ENCODE data around the gene HPS1. TPM values are rescaled to one million over a fixed set of nuclear protein-coding genes. Genes with fewer than 3 reads are reported as not detected.
A peak's percentile ranks its signal among the peaks of the same experiment; 100 is the strongest.

HPS1 gene
- total and polyA plus RNA-seq, 5 donors: 25.5 to 34.6 (median 30.6) TPM

DNA sequence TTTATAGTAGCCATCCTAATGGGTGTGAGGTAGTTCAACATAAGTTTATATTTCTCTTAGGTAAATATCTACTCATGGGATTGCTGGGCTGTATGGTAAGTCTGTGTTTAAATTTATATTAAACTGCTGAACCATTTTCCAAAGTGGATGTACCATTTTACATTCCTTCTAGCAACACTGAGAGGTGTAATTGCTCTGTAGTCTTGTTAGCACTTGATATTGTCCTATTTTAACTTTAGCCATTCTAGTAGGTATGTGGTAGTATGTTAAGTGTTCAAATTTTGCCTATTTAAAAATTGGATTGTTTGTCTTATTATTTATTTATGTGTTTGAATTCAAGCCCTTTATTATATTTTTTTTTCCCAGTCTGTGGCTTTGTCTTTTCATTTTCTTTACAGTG lies 2.6 kb upstream of the HPS1 start:
- Histone ChIP-seq H3K9me3 (ENCODE audit: control insufficient read depth, low read length) (no peaks in the 10 kb centered on the region), H3K27ac (ENCODE audit: low read length) (no peak overlapping the region), H3K27me3 (ENCODE audit: control insufficient read depth, insufficient read depth) (no peaks in the 10 kb centered on the region), H3K4me3 (ENCODE audit: low read length) (no peak overlapping the region), H3K4me1 (ENCODE audit: control insufficient read depth, insufficient read depth, low read length) (no peaks in the 10 kb centered on the region)
- DNase-seq (no peak), ATAC-seq (no peak)
- intact Hi-C loops (cut with DNase I): no loop called here

- Histone ChIP-seq H3K27ac (ENCODE audit: low read length) (peak overlapping the region; percentile 69), H3K9me3 (ENCODE audit: control insufficient read depth, low read length) (no peaks in the 10 kb centered on the region), H3K4me3 (ENCODE audit: low read length) (peak overlapping the region; percentile 72), H3K4me1 (ENCODE audit: control insufficient read depth, insufficient read depth, low read length) (no peaks in the 10 kb centered on the region), H3K27me3 (ENCODE audit: control insufficient read depth, insufficient read depth) (no peaks in the 10 kb centered on the region)
- peak in 2 of 3 donors; percentile 56 to 74 for DNase-seq
- intact Hi-C loops (cut with DNase I): no loop called here
- WGBS: 3% methylated on average over 28 of the region's 28 CpGs
- ATAC-seq: peak; percentile 54 to 70
Observed at GRCh38 chr10:98446151-98446660, 529 bp downstream of the HPS1 start.

DNA sequence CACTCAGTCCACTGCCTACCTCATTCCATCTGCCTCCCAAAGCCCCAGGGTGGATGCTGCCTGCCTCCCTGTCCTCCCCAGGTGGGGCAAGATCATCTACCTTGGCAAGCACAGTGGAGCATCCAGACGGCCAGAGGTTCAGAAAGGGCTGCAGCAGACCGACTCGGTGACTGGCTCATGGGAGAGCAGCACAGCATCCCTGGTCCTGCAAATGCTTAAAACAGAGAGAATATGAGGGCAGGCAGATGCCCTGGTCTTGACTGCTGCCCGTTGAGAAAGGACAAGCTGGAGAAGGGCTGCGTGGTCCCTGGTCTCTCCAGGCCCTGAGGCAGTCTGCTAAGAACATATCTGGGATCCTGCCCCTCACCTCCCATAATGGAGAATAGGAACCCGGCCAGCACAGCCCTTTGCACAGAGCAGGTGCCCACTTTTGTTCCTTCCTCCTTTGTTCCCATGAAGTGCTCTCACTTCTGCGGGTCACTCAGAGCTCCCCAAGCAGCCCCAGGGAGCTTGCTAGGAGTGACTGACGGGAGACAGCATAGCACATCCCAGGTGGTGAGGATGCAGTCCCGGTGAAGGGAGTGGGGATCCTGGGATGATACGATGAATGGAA lies 1.4 kb downstream of the HPS1 start:
- intact Hi-C loops (cut with DNase I): no loop called here
- Histone ChIP-seq H3K9me3 (ENCODE audit: control insufficient read depth, low read length) (no peaks in the 10 kb centered on the region), H3K4me3 (ENCODE audit: low read length) (no peak overlapping the region), H3K27ac (ENCODE audit: low read length) (no peak overlapping the region), H3K4me1 (ENCODE audit: control insufficient read depth, insufficient read depth, low read length) (no peaks in the 10 kb centered on the region), H3K27me3 (ENCODE audit: control insufficient read depth, insufficient read depth) (no peaks in the 10 kb centered on the region)
- ATAC-seq (no peak), DNase-seq (peak in 1 of 3 donors; percentile 11)
- WGBS: 68% methylated on average over 10 of the region's 10 CpGs

GRCh38 chr10:98444314-98445006 lies 2.3 kb downstream of the HPS1 start:
- Histone ChIP-seq H3K27me3 (ENCODE audit: control insufficient read depth, insufficient read depth) (no peaks in the 10 kb centered on the region), H3K4me1 (ENCODE audit: control insufficient read depth, insufficient read depth, low read length) (no peaks in the 10 kb centered on the region), H3K9me3 (ENCODE audit: control insufficient read depth, low read length) (no peaks in the 10 kb centered on the region), H3K4me3 (ENCODE audit: low read length) (no peak overlapping the region), H3K27ac (ENCODE audit: low read length) (no peak overlapping the region)
- ATAC-seq (no peak), DNase-seq (peak in 1 of 3 donors; percentile 30)
- intact Hi-C loops (cut with DNase I): no loop called here
- 88% methylated on average over 9 of the region's 9 CpGs for WGBS

- H3K9me3 ChIP-seq (ENCODE audit: control insufficient read depth, low read length): no peaks in the 10 kb centered on the region
- no peaks in the 10 kb centered on the region for H3K27me3 ChIP-seq (ENCODE audit: control insufficient read depth, insufficient read depth)
- no peak overlapping the region for H3K27ac ChIP-seq (ENCODE audit: low read length)
- H3K4me1 ChIP-seq (ENCODE audit: control insufficient read depth, insufficient read depth, low read length): no peaks in the 10 kb centered on the region
- intact Hi-C loops (cut with DNase I): no loop called here
- WGBS: 93% methylated on average over 4 of the region's 4 CpGs
- DNase-seq: no peak
- H3K4me3 ChIP-seq (ENCODE audit: low read length): no peak overlapping the region
- no peak for ATAC-seq
Observed at GRCh38 chr10:98438715-98439114, 8.0 kb downstream of the HPS1 start.

DNA sequence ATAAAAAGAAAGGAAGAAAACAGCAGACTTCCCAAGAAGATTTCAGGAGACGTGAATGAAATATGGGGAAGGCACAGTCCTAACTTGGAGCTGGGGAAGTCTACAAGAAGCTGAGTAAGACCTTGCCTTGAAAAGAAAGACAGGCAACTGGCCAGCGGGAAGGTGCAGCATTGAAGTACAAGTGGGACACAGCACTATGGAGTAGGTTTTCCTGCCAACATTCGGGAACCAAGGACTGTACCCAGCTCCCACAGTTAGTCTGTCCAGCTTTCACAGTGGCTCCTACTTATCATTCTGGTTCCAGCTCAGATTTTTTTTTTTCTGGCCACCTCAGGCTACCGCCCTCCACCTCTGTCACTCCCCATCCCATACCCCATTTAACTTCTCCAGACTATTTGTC lies 10.0 kb downstream of the HPS1 start:
- H3K27ac ChIP-seq (ENCODE audit: low read length): no peak overlapping the region
- no peak overlapping the region for H3K4me3 ChIP-seq (ENCODE audit: low read length)
- 74% methylated on average over 4 of the region's 4 CpGs for WGBS
- peak; percentile 40 to 82 for ATAC-seq
- H3K4me1 ChIP-seq (ENCODE audit: control insufficient read depth, insufficient read depth, low read length): no peaks in the 10 kb centered on the region
- intact Hi-C loops (cut with DNase I): no loop called here
- DNase-seq: no peak
- no peaks in the 10 kb centered on the region for H3K9me3 ChIP-seq (ENCODE audit: control insufficient read depth, low read length)
- H3K27me3 ChIP-seq (ENCODE audit: control insufficient read depth, insufficient read depth): no peaks in the 10 kb centered on the region

GRCh38 chr10:98435178-98435577 lies 11.6 kb downstream of the HPS1 start:
- no peaks in the 10 kb centered on the region for H3K27me3 ChIP-seq (ENCODE audit: control insufficient read depth, insufficient read depth)
- ATAC-seq (no peak), DNase-seq (peak in 1 of 3 donors; percentile 29)
- H3K9me3 ChIP-seq (ENCODE audit: control insufficient read depth, low read length): no peaks in the 10 kb centered on the region
- intact Hi-C loops (cut with DNase I): no loop called here
- H3K27ac ChIP-seq (ENCODE audit: low read length): no peak overlapping the region
- H3K4me1 ChIP-seq (ENCODE audit: control insufficient read depth, insufficient read depth, low read length): peaks cover 2% of the 10 kb centered on the region
- 97% methylated on average over 12 of the region's 12 CpGs for WGBS
- H3K4me3 ChIP-seq (ENCODE audit: low read length): no peak overlapping the region

- 96% methylated on average over 21 of the region's 21 CpGs for WGBS
- intact Hi-C loops (cut with DNase I): no loop called here
- H3K27ac ChIP-seq (ENCODE audit: low read length): no peak overlapping the region
- peak in 1 of 3 donors; percentile 24 for DNase-seq
- H3K4me3 ChIP-seq (ENCODE audit: low read length): no peak overlapping the region
- ATAC-seq: no peak
- peaks cover 2% of the 10 kb centered on the region for H3K4me1 ChIP-seq (ENCODE audit: control insufficient read depth, insufficient read depth, low read length)
- no peaks in the 10 kb centered on the region for H3K9me3 ChIP-seq (ENCODE audit: control insufficient read depth, low read length)
- no peaks in the 10 kb centered on the region for H3K27me3 ChIP-seq (ENCODE audit: control insufficient read depth, insufficient read depth)
Observed at GRCh38 chr10:98433881-98434732, 12.6 kb downstream of the HPS1 start.

GRCh38 chr10:98433371-98433770 lies 13.4 kb downstream of the HPS1 start:
- Histone ChIP-seq H3K27ac (ENCODE audit: low read length) (no peak overlapping the region), H3K4me1 (ENCODE audit: control insufficient read depth, insufficient read depth, low read length) (peaks cover 2% of the 10 kb centered on the region), H3K4me3 (ENCODE audit: low read length) (no peak overlapping the region), H3K27me3 (ENCODE audit: control insufficient read depth, insufficient read depth) (no peaks in the 10 kb centered on the region), H3K9me3 (ENCODE audit: control insufficient read depth, low read length) (no peaks in the 10 kb centered on the region)
- intact Hi-C loops (cut with DNase I): no loop called here
- no peak for DNase-seq
- ATAC-seq: no peak
- 100% methylated on average over 1 of the region's 1 CpG for WGBS

DNA sequence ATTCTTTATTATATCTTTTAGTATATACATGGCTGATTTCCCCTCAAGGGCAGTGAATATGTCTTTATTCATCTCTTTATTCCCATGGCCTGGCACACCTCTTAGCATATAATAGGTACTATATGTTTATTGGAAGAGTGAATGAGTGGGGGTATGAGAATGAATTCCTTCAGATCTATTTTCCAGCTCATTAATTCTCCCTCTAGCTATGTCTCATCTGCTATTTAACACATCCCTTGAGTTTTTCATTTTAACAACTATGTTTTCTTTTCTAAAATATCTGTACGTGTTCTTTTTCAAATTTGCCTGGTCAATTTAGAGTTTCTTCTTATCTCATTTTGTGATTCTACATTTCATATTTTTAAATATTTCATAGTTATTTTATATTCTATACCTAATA lies 14.4 kb downstream of the HPS1 start:
- H3K4me1 ChIP-seq (ENCODE audit: control insufficient read depth, insufficient read depth, low read length): peaks cover 2% of the 10 kb centered on the region
- no peaks in the 10 kb centered on the region for H3K9me3 ChIP-seq (ENCODE audit: control insufficient read depth, low read length)
- DNase-seq (no peak), ATAC-seq (no peak)
- H3K27me3 ChIP-seq (ENCODE audit: control insufficient read depth, insufficient read depth): no peaks in the 10 kb centered on the region
- intact Hi-C loops (cut with DNase I): no loop called here
- WGBS: 42% methylated on average over 1 of the region's 1 CpG
- H3K4me3 ChIP-seq (ENCODE audit: low read length): no peak overlapping the region
- no peak overlapping the region for H3K27ac ChIP-seq (ENCODE audit: low read length)

DNA sequence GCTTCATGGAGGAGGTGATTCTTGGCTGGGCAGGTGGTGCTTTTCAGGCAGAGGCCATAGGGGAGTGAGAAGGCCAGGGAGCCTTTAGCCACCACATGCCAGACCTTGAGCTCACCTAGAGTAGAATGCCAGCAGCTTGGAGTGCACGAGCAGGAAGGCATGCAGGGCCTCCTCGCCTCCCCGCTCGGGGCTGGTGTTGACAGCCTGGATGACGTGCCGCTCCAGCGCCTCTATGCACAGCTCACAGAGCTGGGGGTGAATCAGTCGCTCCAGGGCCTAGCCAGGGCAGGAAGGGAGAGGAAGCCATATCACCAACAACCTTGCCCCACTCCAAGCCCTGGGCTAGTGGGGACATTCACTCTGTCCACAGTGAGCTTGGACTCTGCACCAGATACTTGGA lies 15.7 kb downstream of the HPS1 start:
- Histone ChIP-seq H3K27ac (ENCODE audit: low read length) (peak overlapping the region; percentile 79), H3K4me1 (ENCODE audit: control insufficient read depth, insufficient read depth, low read length) (peaks cover 2% of the 10 kb centered on the region), H3K9me3 (ENCODE audit: control insufficient read depth, low read length) (no peaks in the 10 kb centered on the region), H3K4me3 (ENCODE audit: low read length) (no peak overlapping the region), H3K27me3 (ENCODE audit: control insufficient read depth, insufficient read depth) (no peaks in the 10 kb centered on the region)
- WGBS: 77% methylated on average over 8 of the region's 8 CpGs
- ATAC-seq: peak; percentile 90
- intact Hi-C loops (cut with DNase I): no loop called here
- DNase-seq: peak; percentile 55 to 84 (median 82)

Data from right cardiac atrium (tissue), 5 donors.